NCI-H1930 (cell line): ENCODE measurements around the gene MGAT5B.

Experiments
- DNase-seq, 2 experiments: peaks; one replicate each; lab custom pipeline; 2025; lab: John Stamatoyannopoulos, UW

Gene MGAT5B

GRCh38 chr17:76905836-76906235 lies 37.6 kb downstream of the MGAT5B start:
- no peak for DNase-seq

DNA sequence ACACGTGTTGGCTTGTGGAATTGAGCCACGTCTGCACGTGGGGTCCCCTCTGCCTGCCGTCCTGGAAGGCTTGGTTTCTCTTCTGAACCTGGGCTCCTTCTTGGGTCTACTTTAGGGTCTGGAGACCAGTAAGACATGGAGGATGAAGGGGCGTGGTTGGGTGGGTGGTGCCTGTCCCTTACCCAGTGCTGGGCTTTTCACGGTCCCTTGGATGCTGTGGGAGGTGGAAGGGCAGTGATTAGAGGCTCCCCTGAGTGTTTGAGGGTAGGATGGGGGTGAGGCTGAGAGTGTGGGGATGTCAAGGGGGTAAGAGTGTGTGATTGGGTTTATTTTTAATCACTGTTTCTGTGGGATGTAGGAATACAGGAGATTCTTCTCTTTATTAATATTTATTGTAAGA lies 38.3 kb downstream of the MGAT5B start:
- no peak for DNase-seq

- DNase-seq = no peak
Observed at GRCh38 chr17:76907352-76907751, 39.1 kb downstream of the MGAT5B start.

- no peak for DNase-seq
Observed at GRCh38 chr17:76909971-76910760, 42.0 kb downstream of the MGAT5B start.

- no peak for DNase-seq
Observed at GRCh38 chr17:76911299-76912017, 43.3 kb downstream of the MGAT5B start.

DNA sequence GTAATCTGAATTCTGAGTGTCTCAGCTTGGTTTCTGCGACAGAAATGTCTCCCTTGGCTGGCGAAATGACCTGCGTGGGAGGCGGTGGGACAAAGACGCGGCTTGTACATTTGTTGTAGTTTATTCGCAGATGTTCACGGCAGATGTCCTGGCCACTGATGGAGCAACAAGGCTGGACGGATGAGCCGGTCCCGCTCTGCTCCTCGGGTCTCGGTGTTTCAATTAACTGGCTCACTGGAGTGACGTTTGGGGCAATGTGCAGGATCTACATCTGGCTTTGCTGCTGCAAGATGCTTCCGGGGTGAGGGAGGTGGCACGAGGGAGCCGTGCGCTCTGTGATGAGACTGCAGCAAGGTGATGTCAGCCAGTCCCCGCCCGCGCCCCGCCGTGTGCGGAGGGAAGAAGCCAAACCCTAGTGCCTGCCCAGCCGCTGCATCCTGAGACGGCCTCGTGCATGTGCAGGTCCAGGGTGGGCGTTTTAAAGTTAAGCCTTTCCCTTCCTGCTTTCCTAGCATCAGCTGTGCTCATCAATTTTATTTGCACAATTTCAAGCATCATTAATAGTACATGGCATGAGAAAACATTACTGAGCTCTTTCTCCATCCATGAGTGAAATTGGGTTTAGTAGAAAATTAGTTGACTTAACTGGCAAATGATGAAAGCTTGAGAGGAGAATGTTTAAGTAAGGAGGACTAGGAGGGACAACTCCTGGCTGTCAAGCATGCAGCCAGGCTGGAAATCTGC lies 44.4 kb downstream of the MGAT5B start:
- no peak for DNase-seq

DNA sequence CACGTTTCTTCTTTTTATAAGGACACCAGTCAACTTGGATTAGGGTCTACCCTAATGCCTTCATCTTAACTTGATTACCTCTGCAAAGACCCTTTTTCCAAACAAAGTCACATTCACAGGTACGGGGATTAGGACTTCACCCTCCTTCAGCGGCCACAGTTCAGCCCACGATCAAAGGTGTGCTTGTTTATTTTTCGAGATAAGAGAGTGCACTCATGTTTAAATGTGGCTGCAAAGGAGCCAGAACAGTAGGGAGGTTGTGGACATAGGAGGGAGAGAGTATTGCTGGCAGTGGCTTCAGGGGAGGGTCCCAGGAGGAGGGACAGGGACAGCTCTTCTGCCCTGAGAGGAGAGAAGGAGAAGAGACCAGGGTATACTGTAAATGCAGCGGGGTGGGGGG lies 46.7 kb downstream of the MGAT5B start:
- no peak for DNase-seq

DNA sequence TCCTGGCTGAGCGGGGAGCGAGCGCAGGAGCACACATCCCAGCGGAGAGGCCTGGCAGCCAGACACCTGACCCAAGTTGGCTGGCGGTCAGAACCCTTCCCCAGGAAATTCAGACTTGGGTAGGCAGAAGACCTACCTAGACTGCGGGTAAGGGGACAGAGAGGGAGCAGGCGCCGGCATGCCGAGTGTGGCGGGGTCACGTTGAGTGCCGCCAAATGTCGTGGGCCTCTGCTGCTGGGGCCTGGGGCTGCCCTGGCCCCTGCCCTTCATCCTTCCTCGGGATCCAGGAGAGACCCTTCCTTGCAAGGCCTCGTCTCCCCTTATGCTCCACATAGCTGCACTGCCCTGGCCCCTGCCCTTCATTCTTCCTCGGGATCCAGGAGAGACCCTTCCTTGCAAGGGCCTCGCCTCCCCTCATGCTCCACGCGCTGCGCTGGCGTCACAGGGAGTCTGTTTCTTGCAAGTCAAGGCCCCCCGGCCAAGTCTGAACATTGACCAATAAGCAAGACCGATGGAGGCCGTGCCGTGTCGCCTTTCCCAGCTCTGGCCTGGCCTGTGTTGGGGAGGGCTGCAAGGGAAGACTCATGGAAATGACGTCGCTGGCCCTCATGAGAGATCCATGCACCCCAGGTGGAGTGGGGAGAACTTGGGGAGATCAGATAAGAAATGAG lies 47.8 kb downstream of the MGAT5B start:
- no peak for DNase-seq

DNA sequence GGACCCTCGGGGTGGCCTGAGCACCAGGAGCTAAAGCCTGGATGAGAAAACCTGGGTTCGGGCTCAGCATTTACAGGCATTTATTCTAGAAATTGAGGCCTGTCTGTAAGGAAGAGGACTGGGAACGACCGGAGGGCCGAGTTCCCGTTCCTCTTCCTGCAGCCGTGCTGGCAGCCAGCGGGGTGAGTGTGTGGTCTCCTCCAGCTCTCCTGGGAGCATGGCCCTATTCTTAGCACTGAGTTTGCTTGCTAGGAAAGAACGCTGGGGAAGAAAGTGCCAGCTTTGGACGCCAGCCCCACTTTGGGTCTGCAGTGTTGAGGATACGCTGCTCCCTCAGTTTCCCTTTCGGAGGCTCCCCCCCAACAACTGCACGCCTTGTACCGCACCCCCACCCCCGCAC lies 49.6 kb downstream of the MGAT5B start:
- no peak for DNase-seq

DNA sequence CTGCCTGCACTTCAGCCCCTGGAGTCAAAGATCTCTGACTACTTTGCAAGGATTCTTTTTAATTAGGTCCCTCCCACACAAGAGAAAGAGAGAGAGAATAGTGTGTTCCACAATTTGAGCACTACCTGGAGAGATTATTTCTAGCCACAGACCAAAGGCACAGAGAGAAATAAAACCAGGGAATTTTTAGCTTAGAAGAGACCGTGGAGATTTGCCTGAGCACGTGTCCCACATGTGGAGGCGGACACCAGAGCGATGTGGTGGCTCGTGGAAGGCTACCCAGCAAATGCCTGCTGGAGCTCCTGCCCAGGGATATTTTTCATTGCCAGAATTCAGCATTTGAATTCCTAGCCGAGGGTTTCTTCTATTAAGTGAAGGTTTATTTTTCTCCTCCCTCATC lies 50.6 kb downstream of the MGAT5B start:
- DNase-seq = no peak

GRCh38 chr17:76920364-76921139 lies 52.3 kb downstream of the MGAT5B start:
- DNase-seq = no peak

- no peak for DNase-seq
Observed at GRCh38 chr17:76921340-76922036, 53.3 kb downstream of the MGAT5B start.

DNA sequence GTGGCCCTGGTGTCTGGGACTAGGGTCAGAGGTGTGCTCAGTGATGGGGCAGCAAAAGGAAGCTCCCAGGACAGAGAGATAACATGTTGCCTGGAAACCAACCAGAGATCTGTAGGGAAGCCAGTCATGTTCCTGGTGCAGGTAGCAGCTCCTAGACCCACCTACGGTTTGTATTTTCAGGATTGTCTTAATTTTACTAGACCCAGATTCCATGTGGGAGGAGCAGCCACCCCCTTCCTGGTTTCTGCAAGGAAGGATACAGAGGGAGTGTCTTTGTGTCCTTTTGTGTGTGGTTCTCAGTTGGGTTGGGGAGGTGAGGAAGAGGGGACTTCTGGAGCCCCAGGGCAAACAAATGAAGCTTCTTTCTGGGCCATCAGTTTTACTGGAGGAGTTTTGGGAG lies 53.9 kb downstream of the MGAT5B start:
- DNase-seq = no peak

GRCh38 chr17:76922967-76923366 lies 54.8 kb downstream of the MGAT5B start:
- no peak for DNase-seq

DNA sequence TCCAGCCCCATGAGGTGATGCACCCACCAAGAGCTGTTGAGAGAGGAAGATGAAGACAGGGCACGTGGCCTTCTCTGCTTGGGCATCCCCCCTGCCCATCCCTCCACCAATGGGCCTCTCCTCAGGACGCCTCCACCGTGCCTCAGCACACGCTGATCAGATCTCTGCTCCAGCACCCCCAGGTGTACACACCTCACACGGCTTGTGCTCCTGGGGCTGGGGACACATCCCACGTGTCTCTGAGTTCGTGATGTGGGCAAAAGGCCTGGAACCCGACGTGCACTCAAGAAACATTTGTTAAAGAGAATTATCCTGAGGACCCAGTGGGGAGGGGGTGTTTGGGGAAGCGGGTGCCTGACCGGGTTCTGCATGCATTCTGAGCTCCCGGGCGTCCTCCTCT lies 55.3 kb downstream of the MGAT5B start:
- no peak for DNase-seq

DNA sequence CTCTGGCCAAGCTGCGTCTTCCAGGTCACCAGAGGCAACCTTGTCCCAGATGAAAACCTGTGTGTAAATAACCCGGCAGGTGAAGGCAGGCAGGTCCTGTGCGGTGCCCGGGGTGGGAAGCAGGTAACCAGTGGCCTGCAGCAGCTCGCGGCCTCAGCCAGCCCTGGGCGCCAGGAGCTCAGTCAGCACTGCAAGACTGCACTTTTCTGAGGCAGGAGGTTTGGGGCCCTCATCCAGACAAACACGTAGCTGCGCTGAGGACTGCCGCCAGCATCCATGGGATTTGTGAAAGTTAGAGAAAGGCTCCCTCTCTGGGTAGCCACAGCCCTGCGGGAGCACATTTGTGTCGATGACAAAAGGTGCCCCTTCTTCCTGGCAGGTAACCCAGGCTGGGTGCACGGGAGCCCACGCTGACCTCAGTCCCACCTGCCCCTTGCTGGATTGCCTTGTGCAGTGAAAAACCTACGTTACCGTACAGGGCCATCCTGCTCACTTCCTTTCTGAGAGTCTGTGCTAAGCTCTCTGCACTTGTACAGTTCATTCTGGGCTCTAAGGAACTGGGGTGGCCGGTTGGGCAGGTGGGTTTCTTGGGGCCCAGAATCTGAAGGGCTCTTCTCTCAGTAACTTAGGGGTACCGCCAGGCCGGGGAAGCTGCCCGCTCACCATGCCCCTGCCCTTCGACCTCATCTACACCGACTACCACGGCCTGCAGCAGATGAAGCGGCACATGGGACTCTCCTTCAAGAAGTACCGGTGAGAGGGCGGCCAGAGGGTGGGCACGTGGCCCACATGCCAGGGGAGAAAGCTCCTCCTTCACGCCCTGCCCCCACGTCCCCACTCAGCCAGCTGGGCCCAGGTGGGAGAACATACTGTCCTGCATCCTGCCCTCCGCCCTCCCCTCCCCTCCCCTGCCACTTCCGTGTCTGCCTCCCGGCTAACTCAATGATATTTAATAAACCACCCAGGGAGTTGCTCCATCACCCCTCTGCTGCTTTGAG lies 56.4 kb downstream of the MGAT5B start:
- no peak for DNase-seq

DNA sequence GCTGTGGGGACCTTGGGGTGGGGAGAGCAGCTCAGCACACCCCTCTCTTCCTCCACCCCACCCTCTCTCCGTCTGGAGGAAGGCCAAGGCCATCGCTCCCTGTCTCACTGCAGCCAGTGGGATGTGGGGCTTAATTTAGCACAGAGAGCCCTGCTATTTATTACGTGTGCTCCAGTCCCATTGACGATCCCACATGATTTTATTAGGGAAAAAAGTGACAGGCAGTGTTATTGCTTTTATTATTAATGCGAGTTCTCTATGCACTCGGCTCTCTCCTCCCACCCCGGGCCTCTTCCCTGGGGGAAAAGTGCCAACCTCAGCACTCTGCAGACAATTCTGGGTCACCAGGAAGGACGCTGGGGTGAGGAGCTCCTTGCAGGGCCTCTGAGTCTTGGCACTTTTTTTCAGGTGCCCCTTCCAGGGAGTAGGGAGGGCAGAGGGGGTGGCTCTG lies 57.3 kb downstream of the MGAT5B start:
- DNase-seq = no peak

- no peak for DNase-seq
Observed at GRCh38 chr17:76926237-76926866, 58.1 kb downstream of the MGAT5B start.

- DNase-seq = no peak
Observed at GRCh38 chr17:76927577-76927976, 59.4 kb downstream of the MGAT5B start.
